CD4-positive, alpha-beta T cell treated with Interleukin-17A for 4 hours (primary cell): ENCODE results near the gene REC8.
"Not testable (repeated sequence)": the region's sequence is repeated elsewhere in the genome, so short reads cannot be mapped to it uniquely, and the experiment has no call there.

Experiments used
- DNase-seq: peaks from one replicate; pipeline ENCODE4 v3.0.0-alpha.2; 2020; ENCODE audit warnings: mixed read lengths

The REC8 gene

DNA sequence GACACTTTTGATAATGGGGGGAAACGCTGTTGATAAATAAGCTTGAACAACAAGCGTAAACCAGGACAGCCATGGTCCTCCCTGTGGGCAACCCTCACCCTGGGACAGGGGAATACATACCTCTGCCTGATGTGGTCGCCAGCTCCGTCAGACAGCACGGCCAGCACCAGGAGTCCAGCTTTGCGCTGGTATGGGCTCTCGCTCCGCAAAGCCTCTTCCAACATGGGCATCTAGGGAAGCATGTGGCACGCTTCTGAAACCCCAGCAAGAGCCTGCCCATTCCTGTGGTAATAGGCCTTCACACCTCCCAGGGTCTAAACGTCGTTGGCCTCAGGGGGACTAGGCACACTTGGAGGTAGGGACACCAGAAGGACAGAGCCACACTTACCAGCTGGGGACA, 13.9 kb downstream of the REC8 start:
- DNase-seq, result no peak

DNA sequence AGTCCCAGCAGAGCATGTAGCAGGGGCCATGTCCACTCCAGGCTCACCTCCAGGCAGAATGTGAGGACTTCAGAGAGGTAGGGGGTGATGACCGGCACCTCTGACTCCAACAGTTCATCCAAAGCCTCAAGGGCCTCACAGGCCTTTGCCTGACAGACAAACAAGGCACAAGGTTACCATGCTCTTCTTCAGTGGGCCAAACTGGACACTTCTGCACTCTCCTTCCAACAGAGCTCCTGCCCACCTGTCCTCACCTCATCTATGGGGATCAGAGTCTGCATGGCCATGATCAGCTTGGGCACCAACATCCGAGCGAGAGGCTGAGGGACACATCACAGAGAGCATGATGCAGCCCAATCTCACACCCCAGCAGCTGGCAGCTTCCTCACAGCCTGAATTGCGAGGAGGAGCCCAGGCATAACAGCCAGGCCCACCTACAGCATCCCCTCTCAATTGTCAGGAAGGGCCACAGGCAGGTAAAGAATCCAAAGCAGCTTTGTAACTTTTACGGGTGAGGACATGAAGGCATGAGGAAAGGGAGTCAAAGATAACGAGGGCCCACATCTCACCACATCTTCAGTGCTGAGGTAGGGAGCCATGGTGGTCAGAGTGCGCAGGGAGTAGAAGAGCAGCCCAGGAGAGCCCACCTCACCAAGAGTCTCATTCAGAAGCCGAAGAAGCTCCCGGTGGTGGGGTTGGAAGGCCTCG, 15.1 kb downstream of the REC8 start:
- DNase-seq, result no peak

DNA sequence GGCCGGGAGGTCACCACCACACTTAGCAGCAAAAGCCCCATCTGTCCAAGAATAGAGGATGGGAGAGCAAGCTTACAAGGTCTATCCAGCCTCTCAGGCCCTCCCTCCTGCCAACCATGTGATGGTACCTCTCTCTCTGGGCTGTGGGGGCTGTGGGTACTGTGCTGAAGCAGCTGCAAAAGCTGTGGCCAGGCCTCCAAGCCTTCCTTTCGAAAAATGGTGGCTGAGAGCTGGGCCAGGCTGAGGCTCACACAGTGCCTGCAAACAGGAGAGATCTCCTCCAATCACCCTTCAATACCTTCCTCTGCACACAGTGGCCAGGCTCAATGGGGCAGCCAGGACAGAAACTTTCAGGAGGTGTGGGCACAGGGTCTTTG, 15.6 kb downstream of the REC8 start:
- DNase-seq, result no peak

DNA sequence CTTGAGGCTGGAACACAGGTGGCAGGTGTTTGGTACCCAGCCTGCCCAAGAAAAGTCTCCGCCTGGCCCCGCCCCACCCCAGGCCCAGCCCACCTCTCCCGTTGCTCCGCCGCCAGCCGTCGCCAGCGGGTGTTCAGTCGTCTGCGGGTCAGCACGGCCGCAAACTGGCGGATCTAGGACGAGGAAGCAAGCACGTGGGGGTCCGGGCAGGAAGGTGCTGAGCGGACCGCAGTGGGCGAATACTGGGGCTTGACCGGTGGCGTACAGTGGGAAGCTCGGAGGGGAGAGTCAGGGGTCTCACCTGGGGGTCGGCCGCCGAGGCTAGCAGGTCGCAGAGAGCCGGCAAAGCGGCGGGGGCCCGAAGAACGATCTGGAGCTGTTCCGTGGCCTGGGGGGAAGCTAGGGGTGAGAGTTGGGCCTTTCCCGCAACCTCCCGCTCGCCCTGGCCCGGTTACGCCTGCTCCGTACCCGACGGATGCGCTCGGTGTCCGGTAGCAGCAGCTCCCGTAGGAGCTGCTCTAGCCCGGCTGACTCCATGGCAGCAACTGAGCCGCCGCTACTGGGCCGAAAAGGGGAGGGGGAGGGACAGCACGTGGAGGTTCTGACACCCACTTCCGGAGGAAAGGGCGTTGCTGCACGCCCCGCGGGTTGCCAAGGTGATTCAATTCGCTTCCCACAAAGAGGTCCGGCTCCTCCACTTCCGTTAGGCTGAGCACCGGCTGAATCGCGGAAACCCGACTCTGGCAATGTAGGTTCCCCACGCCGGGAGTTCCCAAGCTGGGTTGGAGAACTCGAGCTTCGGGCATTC, 16.6 kb downstream of the REC8 start, which contains the start of gene IPO4:
Gene IPO4, minus strand, starts transcription at position 566 of the 808 bp plus-strand sequence. Its CDS starts 29 bp downstream, at position 537.
- DNase-seq, result peak; percentile 96

DNA sequence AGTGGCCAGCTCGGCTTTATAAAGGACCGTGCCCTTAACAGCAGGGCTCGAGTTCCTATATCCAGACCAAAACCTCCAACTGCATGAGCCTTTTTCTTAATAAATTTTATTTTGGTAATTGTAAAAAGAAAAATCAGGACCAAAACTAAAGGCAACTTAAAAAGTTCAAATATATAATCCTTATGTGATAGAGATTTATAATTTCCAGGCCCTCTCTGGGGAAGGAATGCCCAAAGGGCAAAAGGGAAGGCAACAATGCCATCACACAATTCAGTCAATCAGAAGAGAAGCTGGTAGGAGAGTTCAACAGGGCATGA, 17.1 kb downstream of the REC8 start:
- DNase-seq, result no peak

DNA sequence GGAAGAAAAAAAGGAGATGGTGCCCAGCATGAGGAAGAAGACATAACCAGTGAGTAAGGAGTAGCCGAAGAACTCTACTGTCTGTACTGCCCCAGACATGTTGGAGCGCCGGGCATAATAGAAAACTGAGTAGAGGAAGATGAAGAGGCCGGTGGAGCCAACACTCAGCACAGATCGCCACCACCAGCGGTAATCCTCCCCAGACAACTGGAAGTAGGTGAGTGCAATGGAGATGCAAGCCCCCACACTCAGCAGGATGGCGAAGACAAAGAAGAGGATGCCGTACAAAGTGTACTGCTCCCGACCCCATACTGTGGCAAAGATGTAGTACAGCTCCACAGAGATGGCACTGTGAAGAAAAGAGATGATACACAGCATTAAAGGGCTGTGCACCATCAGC, 17.6 kb downstream of the REC8 start:
- no peak for DNase-seq

DNA sequence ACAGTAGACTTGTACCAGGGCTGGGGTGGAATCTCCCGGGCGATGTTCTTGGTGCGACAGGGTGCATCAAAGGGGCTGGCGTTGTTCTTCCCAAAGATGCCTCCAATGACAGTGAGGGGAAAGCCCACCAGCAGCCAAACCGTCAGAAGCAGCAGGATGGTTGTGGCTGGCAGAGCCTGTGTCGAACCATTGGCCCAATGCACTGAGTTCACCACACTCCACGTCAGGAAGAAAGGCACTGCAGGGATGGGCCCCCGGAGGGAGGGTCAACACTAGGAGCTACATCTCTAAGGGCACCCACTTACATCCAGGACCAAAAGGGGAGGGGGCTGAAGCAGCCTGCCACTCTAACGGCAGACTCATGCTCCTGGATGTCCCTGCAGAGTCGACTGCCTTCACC, 18.5 kb downstream of the REC8 start:
- no peak for DNase-seq

DNA sequence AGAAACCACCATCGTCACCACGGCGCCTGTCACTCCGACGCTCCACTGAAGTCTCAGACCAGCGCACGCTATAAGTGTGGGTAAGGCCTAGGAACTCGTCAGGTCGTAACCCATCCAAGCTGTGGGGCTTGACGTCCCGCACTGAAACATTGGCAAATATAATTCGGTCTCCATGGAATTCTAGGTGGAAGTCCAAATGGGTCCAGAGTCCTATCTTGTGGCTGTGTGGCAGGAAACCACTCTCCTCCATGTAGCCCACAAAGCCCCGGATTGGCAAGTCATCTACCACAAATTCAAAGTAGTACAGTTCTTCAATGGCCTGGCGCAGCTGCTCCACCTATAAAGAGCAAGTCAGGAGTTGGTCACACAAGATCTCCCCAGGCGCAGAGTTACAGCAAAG, 21.1 kb downstream of the REC8 start:
- DNase-seq, result no peak

DNA sequence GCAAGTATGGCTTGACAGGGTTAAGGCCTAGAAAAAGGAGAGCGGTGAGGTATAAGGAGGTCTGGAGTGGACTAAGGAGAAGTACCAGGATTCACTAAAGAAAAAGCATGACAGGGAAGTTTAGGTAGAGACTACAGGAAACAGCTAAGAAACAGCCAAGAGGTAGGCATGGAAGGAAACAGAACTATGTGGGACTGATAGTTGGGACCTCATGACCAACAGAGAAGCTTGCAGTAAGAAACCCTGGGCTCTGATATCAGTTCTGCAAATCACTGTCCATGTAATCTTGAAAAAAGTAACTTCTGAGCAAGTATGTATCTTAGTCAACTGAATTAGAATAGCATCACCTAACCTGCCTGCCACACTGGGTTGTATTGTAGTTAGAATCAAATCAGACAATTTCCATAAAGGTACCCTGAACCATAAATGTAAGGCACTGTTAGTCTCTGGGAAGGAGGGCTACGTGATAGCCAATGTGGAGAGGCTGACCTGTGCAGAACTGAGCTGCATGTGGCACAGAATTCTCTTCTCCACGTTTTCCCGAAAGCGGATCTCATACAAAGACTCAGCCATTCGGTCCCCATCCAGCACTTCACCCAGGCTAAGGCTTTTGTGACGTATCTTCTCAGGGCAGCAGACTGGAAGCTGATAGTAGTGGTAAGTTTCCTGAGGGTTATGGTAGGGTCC, 22.4 kb downstream of the REC8 start:
- no peak for DNase-seq

DNA sequence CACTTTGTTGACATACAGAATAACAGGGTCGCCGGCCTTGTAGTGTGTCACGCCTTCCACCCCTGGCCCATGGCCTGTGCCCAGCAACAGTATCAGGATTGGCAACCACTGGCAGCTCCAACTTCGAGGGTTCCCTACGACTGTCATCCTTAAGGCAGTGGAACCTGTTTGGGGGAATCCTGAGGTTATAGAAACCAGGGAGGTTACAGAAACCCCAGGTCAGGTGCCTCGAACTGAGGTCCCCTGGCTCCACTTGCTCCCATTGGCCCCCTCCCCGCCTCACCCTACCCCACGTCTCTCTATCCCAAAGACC, 22.9 kb downstream of the REC8 start:
- no peak for DNase-seq

DNA sequence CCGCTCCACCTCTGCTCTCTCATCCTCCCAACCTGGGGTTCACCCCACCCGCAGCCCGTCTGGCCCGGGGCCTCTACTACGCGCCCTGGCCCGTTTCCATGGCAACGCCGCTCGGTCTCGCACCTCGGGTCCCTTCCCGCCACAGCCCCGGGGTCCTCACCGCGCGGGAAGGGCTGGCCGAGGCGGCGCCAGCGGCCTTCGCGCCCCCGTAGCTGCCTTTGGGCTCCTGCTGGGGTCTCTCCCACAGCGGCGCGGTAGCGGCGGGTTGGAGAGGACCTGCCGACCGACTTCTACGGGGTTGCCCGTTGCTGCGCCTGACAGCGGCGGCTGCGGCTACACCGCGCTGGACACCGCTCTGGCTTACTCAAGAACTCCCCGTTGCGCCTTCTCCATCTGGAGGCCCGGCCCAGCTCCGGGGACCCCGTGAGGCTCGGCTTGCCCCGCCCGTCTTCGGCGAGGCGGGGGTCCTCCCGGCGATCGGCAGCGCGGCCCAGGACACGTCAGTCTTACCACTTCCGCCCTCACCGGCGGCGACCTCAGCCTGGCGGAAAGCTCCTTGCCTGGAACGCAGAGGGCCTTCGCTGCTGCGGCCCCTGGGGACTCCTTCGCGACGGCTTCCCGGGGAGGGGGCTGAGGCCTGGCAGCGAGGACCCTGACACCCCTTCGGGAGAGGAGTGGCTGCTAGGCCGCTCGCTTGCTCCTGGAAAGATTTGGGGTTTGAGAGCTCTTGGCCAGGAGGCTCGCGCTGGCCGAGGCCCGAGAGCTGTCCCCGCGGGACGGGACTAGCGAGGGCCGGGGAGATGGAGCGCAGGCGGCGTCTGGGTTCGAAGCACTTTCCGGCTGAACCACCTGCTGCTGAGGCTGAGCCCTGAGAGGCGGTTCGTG, 23.5 kb downstream of the REC8 start, which contains the start of gene TM9SF1:
Gene TM9SF1, minus strand, starts transcription at position 256 of the 885 bp plus-strand sequence. CDS start 422 bp downstream, outside the sequence.
- peak; percentile 89 for DNase-seq

DNA sequence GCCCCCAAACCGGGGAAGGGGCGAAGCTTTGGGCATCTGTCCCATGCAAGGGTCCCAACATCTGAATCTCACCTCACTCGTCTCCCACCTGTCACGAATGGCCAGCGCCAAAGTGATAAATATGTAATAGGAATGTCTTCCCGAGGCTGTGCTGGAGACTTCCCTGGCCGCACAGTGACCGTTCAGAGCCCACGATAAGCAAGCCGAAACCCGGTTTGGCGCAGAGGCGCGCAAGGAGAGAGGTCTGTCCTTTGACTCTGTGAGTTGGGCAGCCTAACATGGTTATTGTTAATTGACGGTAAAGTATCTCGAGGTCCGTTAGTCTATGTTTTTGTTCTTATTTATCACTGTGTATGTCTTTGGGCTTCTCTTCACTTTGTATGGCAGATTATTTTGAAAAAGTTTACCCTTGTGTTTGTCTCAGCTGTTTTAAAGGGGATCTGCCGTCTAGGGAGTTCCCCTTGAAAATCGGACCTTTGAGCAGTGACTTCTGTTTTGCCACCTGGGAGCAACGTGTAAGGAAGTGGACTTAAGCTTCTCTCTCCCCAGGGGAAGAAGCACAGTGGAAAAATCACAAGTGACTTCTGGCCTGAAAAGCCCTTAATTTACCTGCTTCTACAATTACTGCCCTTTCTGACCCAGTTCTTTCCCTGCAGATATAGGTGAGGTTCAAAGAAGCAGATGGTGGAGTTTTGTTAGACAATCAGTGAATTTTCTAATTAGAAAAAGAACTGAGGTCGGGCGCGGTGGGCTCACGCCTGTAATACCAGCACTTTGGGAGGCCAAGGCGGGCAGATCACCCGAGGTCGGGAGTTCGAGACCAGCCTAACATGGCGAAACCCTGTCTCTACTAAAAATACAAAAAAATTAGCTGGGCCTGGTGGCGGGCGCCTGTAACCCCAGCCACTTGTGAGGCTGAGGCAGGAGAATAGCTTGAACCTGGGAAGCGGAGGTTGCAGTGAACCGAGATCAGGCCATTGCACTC, 24.5 kb downstream of the REC8 start:
- DNase-seq, result no peak

DNA sequence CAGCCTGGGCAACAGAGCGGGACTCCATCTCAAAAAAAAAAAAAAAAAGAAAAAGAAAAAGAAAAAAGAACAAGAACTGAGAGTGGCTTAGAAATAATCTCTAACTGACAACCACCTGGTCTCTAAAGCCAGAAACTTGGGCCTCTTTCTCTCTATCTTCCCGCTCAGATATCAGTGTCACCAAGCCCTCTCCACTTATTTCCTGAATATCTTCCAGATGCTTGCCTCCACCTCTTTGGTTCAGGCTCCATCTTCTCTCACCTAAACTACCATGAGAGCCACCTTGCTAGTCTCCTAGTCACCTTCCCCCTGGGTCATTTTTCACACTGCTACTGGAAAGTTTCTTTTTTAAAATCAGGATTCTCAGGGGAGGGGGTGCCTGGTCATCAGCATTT, 25.2 kb downstream of the REC8 start:
- DNase-seq, result no peak

DNA sequence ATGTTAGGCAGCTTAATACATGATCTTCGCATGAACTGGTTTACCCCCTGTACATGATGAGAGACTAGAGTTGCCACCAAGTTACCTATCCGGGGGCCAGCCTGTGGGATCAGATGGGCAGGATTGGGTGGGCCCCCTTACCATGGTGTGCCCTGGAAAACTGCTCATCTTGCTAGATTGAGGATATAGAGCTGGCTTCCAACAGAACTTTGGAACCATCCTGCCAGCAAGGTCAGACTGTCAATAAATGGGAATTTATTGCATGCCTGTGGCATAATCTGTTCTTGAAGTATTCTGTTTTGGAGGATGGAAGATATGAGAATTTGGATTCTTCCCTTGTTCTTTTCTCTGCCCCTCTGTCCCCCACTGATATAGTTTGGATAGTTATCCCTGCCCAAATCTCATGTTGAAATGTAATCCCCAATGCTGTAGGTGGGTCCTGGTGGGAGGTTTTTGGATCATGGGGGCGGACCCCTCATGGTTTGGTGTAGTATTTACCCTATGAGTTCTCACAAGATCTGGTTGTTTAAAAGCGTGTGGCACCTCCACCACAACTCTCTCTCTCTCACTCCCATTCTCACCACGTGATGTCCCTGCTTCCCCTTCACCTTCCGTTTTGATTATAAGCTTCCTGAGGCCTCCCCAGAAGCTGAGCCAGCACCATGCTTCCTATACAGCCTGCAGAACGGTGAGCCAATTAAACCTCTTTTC, 27.1 kb downstream of the REC8 start:
- DNase-seq, result no peak

DNA sequence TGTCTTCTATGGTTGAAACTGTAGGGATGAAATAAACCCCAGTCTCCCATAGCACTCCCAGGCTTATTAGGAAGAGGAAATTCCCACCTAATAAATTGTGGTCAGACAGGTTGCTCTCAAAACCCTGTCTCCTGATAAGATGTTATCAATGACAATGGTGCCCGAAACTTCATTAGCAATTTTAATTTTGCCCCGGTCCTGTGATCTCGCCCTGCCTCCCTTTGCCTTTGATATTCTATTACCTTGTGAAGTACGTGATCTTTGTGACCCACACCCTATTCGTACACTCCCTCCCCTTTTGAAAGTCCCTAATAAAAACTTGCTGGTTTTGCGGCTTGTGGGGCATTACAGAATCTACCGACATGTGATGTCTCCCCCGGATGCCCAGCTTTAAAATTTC, 30.7 kb downstream of the REC8 start:
- DNase-seq, result not testable (repeated sequence)

DNA sequence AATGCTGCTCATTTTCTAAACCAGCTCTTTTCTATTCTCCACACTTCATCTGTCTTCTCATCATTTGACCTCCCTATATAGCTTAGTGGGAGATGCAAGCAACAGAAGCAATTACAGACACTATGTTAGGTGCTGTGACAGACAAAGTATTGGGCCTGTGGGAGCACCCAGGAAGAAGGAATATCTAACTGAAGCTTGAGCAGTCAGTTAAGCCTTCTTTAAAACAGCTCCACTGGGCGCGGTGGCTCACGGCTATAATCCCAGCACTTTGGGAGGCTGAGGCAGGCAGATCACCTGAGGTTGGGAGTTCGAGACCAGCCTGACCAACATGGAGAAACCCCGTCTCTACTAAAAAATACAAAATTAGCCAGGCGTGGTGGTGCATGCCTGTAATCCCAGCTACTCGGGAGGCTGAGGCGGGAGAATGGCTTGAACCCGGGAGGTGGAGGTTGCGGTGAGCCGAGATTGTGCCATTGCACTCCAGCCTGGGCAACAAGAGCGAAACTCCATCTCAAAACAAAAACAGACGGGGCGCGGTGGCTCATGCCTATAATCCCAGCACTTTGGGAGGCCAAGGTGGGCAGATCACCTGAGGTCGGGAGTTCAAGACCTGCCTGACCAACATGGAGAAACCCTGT, 31.5 kb downstream of the REC8 start:
- DNase-seq, result not testable (repeated sequence)

DNA sequence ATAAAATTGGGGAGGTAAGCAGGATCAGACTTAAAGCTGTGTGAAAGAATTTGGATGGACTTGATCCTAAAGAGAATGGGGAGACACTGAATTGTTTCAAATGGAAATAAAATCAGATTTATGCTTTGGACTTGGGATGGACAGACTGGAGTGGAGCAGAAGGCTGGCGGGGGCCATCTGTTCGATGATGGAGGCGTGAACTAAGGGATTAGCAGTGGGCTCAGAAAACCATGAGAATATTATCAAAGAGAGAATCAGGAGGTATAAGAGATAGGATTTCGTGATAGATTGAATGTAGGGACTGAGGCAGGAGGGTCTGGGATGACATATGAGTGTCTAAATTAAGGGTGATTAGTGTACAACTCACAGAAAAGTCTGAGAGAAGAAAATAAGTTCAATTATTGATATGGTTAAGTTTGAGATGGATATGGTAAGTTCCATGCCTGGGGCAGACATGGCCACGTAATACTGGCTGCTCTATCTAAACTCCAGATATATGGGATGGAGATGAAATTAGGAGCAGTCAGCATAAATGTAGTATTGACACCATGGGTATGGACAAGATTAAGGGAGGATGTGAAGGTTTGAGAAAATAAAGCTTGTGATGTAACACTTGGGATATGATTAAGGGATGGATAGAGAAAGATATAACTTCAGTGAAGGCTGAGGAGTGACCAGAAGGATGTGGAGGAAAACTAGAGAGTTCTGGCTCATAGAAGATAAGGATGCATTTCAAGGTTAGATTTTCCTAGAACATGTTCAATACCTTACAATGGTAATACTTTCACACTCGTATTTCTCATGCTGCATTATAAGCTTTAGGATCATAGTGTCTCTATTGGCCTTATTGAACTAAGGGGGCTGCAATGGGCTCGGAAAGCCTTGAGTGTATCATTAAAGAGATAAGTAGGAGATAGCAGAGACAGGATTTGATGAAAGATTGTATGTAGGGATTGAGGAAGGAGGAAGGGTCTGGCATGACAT, 32.6 kb downstream of the REC8 start:
- DNase-seq, result no peak

DNA sequence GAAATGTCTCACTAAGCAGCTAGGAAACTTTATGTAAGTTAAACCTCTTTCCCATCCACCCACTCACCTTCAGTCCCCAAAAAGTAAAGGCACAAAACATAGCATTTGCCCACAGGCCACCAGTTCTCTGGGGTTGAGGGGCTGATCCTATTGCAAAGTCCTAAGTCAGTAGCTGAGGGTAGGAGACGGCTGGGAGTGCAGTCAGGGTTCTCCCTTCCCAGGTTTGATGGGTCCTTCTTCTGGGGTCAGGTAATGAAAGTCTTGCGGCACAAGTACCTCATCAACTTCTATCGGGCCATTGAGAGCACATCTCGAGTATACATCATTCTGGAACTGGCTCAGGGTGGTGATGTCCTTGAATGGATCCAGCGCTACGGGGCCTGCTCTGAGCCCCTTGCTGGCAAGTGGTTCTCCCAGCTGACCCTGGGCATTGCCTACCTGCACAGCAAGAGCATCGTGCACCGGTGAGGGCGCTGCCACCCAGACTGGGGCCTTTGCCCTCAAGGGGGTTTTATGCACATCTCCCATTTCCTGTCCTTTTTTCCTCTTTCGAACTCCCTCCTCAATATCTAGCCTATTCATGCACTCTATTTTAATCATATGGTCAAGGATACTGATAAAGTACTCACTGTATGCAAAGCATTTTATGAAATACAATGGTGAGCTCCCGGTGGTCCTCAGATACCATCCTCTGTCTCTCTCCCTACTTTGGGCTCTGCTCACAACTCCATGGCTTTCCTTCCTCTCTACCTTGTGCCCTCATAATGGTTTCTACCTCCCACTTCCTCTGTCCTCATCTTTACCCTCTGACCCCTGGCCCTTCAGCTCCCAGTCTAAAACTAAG, 34.6 kb downstream of the REC8 start:
- no peak for DNase-seq
